ENCODE data around the gene TNFRSF13B.
"Not testable (repeated sequence)": the region's sequence is repeated elsewhere in the genome, so short reads cannot be mapped to it uniquely, and the experiment has no call there.

The TNFRSF13B gene

DNA sequence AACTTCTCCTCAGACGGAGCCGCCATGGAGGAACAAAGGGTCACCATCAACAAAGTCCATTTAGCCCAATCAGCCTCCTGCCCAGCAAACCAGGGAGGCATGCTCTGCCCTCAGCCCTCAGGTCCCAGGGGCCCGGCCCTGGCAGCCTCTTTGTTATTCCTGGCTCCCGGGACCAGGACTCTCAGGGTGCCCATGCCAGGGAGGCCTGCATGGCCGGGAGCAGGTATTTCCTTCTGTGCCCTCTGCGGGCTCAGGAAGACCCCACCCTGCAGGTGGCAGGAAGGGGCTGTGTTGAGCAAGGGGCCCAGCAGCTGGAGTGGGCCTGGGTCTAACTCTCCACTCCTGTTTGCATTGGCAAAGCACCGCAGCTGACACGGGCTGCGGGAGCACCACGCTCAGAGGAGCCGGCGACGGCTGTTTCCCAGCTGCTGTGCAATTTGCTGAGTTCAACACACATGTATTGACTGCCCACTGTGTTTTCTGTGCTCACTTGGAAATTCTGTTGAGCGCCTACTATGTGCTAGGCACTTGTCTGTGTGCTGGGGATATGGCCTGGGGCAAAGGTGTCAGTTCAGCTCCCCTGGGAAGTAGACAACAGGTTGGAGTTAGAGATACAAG, 33.2 kb upstream of the TNFRSF13B start:
- not testable (repeated sequence) for DNase-seq

DNA sequence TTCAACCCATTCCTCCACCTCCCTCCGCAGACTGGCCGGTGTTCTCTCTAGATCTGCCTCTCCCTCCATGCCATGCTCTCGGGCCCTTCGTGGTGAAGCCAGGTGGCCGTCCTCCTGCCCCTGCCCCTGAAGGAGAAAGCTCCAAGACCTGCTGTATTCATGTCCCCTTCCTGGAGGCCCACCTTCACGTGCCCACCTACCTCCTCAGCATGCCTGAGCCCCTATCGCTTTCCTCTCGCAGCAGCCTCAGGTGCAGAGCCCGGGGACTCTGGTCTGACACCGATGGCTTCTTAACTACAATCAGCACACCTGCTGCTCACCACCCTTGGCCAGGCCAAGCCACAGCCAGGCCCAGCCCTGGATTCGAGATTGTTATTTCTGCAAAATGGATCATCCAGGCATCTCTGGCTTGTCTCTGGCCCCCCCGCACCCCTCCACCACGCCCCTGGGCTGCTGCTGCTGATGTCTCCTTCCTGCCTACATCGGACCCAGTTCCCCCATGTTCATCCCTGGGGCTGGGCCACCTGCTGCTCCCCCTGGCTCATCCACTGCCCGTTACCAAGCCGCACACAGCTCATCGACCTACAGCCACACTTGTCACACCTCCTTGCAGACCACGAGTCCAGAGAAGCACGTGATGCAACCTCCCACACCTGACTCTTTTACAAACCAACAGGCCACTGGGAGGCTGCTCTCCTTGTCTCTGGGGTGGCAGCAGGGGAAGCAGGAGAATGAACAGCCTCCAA, 32.5 kb upstream of the TNFRSF13B start:
- no peak for DNase-seq

DNA sequence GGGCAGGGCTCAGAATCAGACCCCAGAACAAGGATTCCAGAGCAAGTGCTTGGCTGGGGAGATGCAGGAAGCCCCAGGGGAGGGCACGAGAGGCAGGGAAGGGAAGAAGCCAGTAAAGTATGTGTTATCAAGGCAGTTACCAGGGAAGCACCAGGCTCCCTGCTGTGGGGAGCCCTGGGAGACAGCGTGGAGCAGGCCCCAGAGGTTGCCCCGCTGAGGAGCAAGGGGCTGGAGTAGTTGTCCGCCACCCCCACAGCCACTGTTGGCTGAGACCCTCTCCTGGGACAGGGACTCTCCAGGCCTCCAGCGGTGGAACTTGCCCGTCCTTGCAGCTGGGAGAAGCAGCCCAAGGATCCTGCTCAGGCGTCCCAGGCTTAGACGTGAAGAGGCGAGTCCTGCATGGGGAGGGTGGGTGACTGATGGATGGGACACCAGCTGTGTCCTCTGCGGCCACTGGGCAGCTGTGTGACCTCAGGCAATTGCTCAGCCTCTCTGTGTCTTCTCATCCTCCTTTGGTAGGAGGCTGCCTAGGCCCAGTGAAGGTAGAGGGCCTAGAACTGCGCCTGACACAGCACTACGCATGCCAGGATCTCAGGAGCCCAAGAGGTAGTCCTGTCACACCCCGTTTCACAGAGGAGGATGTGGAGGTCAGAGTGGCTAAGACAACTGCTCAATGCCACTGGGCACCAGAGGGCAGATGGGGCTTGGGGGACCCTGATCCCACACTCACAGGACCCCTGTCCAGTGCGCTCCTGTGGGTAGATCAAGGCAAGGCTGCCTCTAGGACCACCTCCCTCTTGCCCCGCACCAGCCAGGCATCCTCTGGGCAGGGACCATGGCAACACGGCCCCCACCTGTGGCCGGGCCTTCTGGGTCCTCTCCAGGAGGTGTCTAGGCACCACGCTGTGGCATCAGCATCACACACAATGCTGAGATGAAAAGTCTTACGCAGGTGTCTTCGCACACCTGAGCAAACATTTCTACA, 31.1 kb upstream of the TNFRSF13B start:
- DNase-seq = not testable (repeated sequence)

DNA sequence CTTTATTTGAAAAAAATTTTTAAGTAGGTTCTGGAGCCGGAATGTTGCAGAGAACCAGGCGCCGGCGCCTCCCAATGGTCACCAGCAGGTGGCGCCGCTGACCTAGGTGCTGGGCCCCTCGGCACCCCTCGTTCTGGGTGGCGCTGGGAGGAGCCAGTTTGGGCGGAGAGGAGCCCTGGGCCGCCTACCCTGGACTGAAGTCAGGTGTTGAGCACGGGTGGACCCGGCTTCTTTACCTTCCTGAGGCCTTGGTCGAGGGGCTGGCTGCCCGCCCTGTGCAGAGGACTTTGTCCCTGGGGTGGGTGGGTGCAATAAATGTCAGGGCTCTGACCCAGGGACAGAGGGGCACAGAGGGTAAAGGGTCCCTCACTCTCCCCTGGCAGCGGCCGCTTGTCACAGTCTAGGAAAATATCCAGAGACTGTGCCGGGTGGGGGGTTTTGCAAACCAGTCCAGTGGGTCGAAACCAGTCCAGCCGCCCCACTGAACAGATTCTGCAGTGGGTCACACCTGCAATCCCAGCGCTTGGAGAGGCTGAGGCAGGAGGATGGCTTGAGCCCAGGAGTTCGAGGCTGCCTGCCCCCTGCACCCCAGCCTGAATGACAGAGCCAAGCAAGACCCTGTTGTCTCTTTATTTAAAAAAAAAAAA, 30.1 kb upstream of the TNFRSF13B start:
- DNase-seq = peak; percentile 23

DNA sequence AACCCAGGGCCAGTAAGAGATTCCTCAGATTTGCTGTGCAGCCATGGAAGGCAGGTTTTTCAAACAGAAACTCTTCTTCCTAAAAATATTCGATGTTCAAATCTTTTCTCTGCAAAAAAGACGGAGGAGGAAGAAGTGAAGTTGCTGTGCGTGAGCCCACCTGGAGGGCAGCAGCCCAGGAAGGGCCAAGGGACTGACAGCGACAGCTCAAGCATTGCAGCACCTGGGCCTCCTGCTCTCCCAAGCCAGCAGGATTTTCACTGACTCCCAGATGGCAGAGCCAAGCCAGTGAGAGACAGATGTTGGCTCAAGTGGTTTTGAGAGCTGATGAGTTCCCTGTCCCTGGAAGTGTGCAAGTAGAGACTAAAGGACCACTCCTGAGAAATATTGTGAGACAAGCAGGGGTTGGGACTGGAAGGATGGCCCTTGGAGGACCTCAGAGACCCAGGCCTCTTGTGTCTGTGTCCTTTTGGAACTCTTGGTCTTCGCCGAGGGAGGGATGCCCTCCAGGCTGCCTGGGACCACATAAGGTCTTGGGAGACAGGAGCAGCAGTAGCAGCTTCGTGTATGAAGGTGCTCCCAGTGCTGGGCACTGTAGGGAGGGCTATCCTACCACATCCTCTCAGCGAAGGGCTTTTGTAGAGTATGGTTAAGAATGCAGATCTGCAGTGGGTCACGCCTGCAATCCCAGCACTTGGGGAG, 29.3 kb upstream of the TNFRSF13B start:
- no peak for DNase-seq

DNA sequence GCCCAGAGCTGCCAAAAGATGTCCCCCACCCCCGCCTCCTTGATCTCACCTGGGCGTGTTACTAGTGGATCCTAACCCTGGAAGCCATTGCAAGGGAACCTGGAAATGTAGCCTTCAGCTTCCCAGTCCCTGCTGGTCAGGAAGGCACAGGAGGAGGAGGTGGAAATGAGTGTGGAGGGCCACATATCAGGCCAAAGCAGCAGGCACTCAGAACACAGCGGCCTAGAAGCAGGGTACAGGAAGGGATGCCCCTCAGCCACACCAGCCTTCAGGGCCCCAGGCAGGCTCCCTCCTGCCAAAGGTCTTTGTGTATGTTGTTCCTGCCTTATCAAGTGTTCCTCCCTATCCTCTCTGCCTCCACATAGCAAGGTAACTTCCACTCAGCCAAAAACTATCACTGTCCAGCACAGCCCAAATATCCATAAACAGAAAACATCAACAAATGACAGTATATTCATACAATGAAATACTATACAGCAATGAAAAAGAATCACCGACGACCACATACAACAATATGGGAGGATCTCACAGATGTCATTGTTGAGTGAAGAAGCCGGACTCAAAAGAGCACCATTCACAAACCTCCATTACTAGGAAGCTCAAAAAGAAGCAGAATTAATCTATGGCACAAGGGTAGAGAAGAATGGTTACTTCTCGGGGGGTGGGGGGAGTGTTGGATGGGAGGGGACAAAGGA, 28.2 kb upstream of the TNFRSF13B start:
- no peak for DNase-seq

DNA sequence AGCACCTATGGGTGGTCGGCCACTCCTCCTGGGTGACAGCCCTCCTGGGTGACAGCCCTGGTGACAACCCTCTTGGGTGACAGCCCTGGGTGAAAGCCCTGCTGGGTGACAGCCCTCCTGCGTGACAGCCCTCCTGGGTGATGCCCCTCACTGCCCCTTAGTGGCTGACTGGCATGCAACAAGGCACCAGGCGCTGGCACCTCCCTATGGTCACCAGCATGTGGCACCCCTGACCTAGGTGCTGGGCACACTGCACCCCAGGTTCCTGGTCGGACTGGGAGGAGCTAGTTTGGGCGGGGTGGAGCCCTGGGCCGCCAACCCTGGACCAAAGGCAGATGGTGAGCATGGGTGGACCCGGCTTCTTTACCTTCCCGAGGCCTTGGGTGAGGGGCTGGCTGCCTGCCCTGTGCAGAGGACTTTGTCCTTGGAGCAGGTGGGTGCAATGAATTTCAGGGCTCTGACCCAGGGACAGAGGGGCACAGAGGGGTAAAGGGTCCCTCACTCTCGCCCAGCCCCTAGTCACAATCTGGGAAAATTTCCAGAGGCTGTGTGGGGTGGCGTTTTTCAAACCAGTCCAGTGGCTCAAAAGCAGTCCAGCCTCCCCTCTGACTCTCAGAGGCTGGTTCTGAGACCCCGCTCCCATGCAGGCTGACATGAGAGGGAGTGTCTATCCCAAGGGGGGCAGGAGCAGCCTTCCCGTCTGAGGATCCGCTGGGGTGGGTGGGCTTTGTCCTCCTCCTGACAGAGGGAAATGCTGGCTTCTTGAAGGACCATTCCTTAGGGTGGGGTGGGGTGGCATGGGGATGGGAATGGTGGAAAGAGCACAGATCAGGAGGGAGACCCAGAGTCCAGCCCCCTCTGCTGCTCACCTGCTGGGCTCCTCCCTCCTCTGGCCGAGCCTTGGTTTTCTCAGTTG, 25.9 kb upstream of the TNFRSF13B start:
- DNase-seq = no peak

DNA sequence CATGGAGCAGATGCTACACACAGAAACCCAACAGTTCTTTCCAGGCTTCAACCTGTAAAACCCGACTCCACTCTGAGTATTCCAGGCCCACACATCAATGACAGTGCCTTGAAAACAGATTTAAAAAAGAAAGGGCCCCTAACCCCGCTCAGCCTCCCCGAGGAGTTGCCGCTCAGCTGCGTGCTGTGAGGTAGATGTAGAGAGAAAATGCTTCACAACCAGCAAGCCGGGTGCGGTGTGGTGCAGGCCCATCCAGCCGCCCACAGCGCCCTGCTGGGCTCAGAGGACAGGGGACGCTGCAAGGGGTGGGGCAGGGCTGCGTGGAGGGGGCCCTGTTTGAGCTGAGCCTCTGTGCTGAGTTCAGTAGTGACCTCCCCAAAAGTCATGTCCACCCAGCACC, 24.8 kb upstream of the TNFRSF13B start:
- not testable (repeated sequence) for DNase-seq

DNA sequence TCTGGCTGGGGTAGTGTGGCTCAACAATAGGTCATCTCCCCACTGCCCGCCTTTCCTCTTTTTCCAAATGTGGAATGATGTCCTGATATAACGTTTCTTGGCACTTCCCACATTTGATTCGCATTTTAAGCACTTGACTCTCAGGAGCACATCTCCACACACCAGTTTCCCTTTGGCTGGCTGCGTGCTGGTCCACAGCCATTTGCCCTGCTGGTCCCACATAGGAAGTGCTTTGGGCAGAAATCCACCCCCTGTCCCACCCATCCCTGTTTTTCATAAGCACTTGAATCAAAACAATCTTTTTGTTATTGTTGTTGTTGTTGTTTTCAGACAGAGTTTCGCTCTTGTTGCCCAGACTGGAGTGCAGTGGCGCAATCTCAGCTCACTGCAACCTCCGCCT, 24.0 kb upstream of the TNFRSF13B start:
- DNase-seq = no peak

DNA sequence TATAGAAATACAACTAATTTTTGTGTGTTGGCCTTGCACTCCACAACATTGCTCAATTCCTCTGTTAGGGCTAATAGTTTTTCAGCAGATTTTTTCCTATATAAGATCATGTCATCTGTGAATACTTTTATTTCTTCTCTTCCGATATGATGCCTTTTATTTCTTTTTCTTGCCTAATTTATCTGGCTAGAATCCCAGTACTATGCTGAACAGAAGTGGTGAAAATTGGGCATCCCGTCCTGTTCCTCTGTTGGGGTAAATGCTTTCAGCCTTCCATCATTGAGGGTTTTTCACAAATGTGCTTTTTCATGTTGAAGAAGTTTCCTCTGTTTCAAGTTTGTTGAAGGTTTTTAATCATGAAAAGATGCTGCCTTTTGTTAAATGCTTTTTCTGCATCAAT, 22.7 kb upstream of the TNFRSF13B start:
- DNase-seq = no peak

DNA sequence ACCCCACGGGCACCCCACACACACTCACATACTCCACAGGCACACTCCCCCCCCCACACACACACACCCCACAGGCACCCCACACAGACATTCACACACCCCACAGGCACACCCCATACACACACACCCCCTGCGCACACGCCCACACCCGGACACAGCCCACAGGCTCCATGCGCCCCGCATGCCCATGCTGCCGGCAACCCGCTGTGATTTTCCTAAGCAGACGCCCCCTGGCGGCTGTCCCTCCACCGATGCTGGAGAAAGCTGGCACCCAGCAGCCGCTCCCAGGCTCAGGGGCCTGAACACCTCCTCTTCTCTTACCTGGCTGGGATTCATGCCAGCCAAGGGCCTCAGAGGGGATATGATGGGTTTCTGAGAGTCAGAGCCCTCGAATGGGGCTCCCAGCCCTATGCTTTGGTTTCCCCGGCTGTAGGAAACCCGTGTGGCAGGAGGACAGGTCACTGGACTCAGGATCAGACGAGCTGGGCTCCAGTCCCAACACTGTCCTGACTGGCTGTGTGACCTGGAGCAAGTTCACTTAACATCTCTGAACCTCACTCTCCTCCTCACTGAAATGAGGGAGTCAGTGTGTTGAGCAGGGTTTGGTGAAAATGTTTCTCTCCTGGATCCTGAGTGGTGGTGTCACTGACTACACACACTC, 19.6 kb upstream of the TNFRSF13B start:
- DNase-seq = peak; percentile 36

DNA sequence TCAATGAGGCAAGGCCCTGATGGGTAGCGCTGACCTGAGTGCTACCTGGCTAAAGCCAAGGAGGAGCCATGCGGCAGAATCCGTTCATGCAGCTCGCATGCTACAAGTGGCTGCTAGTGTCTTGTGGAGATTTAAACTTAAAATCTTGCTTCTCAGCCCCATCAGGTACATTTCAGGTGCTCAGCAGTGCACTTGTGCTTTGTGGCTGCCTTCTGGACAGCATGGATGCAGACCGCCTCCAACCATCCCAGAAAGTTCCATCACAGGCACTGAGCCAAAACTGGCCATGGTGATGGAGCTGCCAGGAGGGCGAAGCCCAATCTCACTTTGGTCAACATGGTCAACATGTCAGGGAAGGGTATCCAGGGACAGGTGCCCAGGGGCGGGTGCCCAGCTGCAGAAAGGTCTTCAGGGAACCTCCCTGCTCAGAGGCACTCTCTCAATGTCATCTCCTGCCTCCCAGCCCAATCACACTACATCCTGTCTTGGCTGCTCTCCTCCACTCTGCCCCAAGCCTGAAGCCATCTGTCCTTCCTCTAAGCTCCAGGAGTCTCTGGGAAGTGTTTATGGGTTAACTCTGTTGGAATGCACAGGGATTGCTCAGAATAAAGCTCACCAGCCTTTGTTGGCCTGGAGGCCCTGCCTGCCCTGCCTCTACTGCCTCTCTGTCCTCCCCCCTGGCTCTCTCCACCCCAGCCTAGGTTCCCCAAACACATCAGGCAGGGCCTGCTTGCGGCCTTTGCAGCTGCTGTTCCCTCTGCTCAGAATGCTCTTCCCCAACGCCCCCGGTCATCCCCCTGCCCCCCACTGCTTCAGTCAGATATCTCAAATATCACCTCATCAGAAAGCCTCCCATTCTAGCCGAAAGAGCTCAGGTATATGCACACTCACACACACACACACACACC, 18.3 kb upstream of the TNFRSF13B start:
- DNase-seq = no peak

DNA sequence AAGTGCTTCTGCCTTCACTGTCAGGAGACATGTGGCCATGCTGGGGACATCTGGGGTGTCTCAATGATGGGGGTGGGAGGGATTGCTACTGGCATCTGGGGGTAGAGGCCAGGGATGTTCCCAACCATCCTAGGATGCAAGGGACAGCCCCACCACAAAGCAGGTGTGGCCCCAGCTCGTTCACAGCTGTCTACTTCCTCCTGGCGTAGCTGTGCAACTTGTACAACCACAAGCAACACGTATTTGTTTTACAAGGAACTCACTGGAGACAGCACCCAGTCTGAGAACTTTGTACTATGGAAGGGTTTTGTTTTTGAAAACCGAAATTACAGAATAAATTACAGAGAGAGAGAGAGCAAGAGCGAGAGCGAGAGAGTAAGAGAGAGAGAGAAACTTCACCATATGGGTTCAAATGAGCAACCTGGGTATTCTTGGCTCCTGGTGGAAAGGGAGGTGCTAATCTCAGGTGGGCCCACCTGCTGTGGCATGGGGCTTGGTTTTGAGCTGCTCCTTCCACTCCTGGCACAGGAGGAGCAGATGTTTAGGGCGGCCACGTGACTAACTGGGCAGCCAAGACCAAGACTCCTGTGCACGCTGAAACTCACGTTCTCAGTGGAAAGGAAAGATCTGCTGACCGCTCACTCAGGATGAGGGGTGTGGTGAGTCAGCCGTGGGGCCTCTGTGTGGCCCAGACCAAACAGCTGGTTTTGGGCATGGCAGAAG, 17.5 kb upstream of the TNFRSF13B start:
- no peak for DNase-seq

DNA sequence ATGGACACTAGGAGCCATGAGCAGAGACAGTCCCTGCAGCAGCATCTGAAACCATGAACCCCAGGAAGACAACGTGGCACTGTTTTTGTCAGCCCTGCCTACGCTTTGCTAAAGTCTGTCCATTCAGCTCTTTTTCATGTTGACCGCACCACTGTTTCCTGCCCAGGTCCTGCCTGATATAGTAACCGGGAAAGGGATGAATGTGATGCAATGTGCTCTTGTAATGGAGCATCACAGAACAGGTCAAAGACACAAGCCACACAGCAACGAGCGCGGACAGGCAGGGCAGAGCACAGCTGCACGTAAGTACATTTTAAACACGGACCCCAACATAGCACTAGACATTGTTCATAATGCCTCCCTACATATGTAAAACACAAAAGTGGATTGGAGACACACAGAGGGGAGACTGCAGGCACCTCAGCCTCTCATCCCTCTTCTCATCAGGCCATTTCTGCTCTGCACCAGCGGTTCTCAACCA, 16.9 kb upstream of the TNFRSF13B start:
- no peak for DNase-seq

DNA sequence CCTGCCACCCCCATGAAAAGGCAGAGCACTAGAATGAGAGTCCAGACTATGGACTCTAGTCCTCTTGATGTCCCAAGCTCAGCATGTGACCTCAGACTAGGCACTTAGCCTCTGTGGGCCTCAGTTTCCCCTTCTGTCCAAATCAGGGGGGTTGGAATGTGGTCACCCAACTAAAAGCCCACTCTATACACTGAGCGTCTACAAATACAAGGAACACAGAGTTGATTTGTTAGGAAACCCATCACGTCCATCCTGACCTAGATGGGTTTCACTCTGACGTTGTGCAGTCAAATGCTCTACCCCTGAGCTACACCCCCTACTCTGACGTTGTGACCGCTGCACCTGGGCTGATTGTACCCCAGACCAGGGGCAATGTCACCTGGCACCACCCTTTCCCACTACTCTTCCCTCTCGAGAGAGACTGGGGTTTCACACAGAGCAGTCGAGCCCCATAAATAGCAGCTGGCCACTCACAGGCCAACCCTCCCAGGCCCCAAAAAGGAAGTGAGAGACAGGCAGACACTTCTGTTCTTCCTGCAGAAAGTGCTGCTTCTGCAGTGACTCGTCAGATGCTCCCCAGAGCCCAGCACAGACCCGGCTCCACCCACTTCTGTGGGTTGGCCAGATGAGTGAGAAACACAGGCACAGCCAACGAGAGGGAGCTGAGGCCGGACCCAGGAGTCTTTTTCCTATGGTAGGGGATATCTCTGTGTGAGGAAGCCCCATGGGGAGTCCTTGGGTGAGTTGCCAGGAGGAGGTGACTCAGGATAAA, 16.1 kb upstream of the TNFRSF13B start:
- peak; percentile 55 for DNase-seq

DNA sequence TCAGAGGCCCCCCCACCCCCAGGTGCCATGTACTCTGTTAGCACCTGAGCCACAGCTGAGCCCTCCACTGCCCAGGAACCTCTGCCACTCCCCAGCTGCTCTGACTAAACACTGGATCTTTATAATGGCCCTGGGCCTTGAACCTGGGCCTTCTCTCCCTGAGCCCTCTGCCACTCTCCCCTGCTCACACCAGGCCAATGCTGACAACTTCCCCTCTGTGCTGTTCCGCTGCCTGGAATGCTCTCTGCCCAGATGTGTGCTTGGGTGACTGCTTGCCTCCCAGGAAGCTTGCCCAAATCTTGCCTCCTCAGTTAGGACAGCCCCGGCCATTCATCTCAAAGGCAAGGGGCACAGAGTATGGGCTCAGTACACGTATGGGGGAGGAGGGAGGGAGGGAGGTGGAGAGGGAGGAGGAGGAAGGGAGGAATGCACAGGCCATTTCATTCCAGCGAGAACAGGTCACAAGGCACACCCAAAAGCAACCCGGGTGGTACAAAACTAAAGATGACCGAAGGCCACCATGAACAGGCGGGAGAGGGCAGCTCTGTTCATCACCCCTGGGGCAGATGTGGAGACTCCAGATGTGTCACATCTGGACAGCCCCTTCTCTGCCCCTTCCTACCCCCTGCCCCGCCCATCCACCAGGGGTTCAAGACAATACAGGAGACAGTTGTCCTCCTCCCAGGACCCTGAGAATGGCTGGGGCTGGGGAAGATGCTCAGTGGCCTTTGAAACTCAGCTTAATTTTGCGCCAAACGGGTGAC, 15.3 kb upstream of the TNFRSF13B start:
- DNase-seq = no peak
